ENCODE measurements around the gene EVI5L. TPM values are rescaled to one million over a fixed set of nuclear protein-coding genes. Genes with fewer than 3 reads are reported as not detected.

Gene EVI5L
- total and polyA plus RNA-seq, 2 of the 13 experiments (the other 11 are each of a cell fraction or from before 2014, with no cell fraction given), result 1.7 to 2.4 TPM

DNA sequence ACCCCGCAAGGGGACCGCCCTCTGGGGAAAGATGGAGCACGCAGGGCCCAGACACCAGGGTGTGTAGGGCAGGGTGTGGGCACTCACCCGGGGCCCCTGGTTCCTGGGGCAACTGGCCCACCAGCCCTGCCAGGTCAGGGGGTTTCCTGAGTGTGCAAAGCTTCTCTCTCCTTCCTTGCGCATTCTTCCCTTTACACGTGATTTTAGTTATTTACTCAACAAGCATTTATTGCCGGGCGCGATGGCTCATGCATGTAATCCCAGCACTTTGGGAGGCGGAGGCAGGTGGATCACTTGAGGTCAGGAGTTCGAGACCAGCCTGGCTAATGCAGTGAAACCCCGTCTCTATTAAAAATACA lies 23.7 kb downstream of the EVI5L start (continued):
- TF ChIP-seq, protein P1, sequence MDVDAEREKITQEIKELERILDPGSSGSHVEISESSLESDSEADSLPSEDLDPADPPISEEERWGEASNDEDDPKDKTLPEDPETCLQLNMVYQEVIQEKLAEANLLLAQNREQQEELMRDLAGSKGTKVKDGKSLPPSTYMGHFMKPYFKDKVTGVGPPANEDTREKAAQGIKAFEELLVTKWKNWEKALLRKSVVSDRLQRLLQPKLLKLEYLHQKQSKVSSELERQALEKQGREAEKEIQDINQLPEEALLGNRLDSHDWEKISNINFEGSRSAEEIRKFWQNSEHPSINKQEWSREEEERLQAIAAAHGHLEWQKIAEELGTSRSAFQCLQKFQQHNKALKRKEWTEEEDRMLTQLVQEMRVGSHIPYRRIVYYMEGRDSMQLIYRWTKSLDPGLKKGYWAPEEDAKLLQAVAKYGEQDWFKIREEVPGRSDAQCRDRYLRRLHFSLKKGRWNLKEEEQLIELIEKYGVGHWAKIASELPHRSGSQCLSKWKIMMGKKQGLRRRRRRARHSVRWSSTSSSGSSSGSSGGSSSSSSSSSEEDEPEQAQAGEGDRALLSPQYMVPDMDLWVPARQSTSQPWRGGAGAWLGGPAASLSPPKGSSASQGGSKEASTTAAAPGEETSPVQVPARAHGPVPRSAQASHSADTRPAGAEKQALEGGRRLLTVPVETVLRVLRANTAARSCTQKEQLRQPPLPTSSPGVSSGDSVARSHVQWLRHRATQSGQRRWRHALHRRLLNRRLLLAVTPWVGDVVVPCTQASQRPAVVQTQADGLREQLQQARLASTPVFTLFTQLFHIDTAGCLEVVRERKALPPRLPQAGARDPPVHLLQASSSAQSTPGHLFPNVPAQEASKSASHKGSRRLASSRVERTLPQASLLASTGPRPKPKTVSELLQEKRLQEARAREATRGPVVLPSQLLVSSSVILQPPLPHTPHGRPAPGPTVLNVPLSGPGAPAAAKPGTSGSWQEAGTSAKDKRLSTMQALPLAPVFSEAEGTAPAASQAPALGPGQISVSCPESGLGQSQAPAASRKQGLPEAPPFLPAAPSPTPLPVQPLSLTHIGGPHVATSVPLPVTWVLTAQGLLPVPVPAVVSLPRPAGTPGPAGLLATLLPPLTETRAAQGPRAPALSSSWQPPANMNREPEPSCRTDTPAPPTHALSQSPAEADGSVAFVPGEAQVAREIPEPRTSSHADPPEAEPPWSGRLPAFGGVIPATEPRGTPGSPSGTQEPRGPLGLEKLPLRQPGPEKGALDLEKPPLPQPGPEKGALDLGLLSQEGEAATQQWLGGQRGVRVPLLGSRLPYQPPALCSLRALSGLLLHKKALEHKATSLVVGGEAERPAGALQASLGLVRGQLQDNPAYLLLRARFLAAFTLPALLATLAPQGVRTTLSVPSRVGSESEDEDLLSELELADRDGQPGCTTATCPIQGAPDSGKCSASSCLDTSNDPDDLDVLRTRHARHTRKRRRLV (CRISPR knock-in tag; IDR thresholded peaks at IDR 0.05), result no peak
- TF ChIP-seq, protein P2, sequence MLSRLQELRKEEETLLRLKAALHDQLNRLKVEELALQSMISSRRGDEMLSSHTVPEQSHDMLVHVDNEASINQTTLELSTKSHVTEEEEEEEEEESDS (CRISPR knock-in tag; IDR thresholded peaks at IDR 0.05; ENCODE audit: borderline replicate concordance), result no peak
- TF ChIP-seq, protein P3, sequence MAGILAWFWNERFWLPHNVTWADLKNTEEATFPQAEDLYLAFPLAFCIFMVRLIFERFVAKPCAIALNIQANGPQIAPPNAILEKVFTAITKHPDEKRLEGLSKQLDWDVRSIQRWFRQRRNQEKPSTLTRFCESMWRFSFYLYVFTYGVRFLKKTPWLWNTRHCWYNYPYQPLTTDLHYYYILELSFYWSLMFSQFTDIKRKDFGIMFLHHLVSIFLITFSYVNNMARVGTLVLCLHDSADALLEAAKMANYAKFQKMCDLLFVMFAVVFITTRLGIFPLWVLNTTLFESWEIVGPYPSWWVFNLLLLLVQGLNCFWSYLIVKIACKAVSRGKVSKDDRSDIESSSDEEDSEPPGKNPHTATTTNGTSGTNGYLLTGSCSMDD (CRISPR knock-in tag; IDR thresholded peaks at IDR 0.05), result no peak
- TF ChIP-seq, protein P4, sequence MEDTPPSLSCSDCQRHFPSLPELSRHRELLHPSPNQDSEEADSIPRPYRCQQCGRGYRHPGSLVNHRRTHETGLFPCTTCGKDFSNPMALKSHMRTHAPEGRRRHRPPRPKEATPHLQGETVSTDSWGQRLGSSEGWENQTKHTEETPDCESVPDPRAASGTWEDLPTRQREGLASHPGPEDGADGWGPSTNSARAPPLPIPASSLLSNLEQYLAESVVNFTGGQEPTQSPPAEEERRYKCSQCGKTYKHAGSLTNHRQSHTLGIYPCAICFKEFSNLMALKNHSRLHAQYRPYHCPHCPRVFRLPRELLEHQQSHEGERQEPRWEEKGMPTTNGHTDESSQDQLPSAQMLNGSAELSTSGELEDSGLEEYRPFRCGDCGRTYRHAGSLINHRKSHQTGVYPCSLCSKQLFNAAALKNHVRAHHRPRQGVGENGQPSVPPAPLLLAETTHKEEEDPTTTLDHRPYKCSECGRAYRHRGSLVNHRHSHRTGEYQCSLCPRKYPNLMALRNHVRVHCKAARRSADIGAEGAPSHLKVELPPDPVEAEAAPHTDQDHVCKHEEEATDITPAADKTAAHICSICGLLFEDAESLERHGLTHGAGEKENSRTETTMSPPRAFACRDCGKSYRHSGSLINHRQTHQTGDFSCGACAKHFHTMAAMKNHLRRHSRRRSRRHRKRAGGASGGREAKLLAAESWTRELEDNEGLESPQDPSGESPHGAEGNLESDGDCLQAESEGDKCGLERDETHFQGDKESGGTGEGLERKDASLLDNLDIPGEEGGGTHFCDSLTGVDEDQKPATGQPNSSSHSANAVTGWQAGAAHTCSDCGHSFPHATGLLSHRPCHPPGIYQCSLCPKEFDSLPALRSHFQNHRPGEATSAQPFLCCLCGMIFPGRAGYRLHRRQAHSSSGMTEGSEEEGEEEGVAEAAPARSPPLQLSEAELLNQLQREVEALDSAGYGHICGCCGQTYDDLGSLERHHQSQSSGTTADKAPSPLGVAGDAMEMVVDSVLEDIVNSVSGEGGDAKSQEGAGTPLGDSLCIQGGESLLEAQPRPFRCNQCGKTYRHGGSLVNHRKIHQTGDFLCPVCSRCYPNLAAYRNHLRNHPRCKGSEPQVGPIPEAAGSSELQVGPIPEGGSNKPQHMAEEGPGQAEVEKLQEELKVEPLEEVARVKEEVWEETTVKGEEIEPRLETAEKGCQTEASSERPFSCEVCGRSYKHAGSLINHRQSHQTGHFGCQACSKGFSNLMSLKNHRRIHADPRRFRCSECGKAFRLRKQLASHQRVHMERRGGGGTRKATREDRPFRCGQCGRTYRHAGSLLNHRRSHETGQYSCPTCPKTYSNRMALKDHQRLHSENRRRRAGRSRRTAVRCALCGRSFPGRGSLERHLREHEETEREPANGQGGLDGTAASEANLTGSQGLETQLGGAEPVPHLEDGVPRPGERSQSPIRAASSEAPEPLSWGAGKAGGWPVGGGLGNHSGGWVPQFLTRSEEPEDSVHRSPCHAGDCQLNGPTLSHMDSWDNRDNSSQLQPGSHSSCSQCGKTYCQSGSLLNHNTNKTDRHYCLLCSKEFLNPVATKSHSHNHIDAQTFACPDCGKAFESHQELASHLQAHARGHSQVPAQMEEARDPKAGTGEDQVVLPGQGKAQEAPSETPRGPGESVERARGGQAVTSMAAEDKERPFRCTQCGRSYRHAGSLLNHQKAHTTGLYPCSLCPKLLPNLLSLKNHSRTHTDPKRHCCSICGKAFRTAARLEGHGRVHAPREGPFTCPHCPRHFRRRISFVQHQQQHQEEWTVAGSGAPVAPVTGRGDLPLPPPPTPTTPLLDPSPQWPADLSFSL (CRISPR knock-in tag; IDR thresholded peaks at IDR 0.05), result no peak
- TF ChIP-seq KDM4B (CRISPR knock-in tag; IDR thresholded peaks at IDR 0.05) (no peak), KDM1A (CRISPR knock-in tag; IDR thresholded peaks at IDR 0.05) (no peak), ZSCAN29 (CRISPR knock-in tag; conservative IDR thresholded peaks at IDR 0.05) (no peak), ZSCAN22 (CRISPR knock-in tag; IDR thresholded peaks at IDR 0.05) (no peak), ZFP36 (IDR thresholded peaks at IDR 0.05; ENCODE audit: borderline replicate concordance, low read depth, low read length, partially characterized antibody) (no peak)
- TF ChIP-seq, protein P5, sequence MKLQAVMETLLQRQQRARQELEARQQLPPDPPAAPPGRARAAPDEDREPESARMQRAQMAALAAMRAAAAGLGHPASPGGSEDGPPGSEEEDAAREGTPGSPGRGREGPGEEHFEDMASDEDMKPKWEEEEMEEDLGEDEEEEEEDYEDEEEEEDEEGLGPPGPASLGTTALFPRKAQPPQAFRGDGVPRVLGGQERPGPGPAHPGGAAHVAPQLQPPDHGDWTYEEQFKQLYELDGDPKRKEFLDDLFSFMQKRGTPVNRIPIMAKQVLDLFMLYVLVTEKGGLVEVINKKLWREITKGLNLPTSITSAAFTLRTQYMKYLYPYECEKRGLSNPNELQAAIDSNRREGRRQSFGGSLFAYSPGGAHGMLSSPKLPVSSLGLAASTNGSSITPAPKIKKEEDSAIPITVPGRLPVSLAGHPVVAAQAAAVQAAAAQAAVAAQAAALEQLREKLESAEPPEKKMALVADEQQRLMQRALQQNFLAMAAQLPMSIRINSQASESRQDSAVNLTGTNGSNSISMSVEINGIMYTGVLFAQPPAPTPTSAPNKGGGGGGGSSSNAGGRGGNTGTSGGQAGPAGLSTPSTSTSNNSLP (IDR thresholded peaks at IDR 0.05; ENCODE audit: low read depth, low read length), result no peak
- TF ChIP-seq, protein P6, sequence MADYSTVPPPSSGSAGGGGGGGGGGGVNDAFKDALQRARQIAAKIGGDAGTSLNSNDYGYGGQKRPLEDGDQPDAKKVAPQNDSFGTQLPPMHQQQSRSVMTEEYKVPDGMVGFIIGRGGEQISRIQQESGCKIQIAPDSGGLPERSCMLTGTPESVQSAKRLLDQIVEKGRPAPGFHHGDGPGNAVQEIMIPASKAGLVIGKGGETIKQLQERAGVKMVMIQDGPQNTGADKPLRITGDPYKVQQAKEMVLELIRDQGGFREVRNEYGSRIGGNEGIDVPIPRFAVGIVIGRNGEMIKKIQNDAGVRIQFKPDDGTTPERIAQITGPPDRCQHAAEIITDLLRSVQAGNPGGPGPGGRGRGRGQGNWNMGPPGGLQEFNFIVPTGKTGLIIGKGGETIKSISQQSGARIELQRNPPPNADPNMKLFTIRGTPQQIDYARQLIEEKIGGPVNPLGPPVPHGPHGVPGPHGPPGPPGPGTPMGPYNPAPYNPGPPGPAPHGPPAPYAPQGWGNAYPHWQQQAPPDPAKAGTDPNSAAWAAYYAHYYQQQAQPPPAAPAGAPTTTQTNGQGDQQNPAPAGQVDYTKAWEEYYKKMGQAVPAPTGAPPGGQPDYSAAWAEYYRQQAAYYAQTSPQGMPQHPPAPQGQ (CRISPR knock-in tag; IDR thresholded peaks at IDR 0.05; ENCODE audit: borderline replicate concordance), result no peak
- TF ChIP-seq, protein P7, sequence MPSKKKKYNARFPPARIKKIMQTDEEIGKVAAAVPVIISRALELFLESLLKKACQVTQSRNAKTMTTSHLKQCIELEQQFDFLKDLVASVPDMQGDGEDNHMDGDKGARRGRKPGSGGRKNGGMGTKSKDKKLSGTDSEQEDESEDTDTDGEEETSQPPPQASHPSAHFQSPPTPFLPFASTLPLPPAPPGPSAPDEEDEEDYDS (CRISPR knock-in tag; IDR thresholded peaks at IDR 0.05), result no peak; the same call in 1 of the 2 replicates
